ENCODE data around the gene GLIS1.

GLIS1 gene

DNA sequence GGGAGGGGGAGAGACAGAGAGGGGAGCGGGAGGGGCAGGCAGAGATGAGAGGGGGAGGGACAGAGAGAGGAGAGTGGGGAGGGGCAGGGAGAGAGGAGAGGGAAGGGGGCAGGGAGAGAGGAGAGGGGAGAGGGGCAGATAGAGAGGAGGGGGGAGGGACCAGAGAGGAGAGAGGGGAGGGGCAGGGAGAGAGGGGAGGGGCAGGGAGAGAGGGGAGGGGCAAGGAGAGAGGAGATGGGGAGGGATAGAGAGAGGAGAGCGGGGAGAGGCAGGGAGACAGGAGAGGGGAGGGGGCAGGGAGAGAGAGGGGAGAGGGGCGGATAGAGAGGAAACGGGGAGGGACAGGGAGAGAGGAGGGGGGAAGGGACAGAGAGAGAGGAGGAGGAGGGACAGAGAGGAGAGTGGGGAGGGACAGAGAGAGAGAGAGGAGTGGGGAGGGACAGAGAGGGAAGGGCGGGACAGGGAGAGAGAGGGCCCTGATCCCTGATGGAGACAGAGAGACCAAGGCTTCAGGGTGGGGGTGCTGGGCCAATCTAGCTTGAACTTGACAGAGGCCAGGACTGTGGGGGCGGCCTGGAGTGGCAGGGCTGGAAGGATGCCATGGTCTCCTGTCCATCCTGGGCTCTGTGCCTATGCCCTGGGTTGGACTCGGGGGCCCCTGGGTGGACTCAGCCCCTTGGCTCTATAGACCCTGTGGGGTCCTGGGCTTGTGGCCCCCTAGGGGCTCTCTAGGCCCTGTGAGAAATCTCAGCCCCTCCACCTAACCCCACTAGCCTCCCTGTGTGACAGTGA lies 236.1 kb downstream of the GLIS1 start:
- DNase-seq: no peak

DNA sequence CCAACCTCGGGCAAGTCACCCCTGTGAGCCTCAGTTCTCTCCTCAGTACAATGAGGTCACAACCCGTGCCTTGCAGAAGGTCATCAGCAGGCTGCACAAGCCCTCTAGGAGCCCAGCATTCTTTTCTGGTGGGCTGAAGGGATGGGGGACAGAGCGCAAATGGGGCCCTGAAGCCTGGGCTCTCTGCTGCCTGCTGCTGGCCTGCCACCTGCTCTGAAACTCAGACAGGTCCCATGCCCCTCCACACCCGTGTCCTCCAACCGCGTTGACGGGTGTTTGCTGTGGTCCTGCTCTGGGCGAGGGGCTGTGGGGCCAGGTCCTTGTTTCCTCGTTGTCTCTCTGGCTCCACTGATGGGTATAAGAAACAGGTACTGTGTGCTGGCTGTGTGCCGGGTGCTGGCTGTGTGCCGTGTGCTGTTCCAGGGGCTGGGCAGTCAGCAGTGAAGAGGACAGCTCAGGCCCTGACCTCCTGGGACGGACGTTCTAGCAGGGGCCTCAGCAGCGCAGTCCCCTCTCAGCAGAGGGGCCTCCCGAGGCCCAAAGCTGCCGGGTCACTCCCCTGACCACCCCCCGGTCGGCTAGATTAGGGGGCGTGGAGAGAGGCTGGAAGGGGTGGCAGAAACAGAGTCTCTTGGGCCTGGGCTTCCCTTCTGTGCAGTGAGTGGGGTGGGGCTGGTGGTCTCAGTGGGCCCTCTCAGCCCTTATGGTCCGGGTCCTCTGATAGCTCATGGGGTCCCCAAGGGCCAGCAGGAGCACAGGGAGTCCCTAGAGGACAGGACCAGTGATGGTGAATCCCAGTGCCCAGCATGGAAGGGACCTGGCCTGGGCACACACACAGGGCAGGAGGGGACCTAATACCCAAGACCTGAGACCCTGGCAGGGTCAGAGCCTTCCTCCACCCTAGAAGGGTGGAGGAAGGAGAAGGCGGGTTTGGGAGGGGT lies 237.6 kb downstream of the GLIS1 start:
- no peak for DNase-seq

- no peak for DNase-seq
Measured at GRCh38 chr1:53500204-53501064, 238.5 kb downstream of the GLIS1 start.

GRCh38 chr1:53499257-53500203 lies 239.4 kb downstream of the GLIS1 start:
- DNase-seq: no peak

DNA sequence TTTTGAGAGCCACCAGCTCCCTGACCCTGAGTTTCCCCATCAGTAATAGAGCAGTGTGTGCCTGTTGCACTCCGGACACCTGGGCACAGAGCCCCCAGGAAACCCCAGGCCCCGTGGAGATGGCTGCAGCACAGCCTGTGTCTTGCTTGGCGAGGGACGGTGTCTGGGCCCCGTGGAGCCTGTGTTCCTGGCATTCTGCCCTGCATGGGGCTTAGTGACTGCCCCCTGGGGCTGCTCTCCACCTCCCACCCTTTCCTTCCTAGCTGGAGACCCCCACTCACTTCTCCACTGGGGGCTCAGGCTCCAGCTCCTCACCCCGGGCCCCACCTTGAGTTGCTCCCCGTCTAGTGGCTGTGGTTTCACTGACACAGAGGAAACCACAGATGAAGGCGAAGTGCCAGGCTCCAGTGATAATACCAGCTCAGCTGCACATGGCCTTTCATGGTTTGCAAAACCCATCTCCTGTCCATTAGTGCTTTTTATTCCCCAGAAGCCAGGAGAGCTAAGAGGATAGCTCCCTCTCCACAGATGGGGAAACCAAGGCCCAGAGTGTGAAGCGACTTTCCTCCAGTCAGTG lies 240.3 kb downstream of the GLIS1 start:
- no peak for DNase-seq

GRCh38 chr1:53495633-53496345 lies 243.2 kb downstream of the GLIS1 start:
- DNase-seq: no peak

GRCh38 chr1:53490351-53490750 lies 248.6 kb downstream of the GLIS1 start:
- DNase-seq: no peak

- no peak for DNase-seq
Measured at GRCh38 chr1:53486395-53487026, 252.5 kb downstream of the GLIS1 start.

DNA sequence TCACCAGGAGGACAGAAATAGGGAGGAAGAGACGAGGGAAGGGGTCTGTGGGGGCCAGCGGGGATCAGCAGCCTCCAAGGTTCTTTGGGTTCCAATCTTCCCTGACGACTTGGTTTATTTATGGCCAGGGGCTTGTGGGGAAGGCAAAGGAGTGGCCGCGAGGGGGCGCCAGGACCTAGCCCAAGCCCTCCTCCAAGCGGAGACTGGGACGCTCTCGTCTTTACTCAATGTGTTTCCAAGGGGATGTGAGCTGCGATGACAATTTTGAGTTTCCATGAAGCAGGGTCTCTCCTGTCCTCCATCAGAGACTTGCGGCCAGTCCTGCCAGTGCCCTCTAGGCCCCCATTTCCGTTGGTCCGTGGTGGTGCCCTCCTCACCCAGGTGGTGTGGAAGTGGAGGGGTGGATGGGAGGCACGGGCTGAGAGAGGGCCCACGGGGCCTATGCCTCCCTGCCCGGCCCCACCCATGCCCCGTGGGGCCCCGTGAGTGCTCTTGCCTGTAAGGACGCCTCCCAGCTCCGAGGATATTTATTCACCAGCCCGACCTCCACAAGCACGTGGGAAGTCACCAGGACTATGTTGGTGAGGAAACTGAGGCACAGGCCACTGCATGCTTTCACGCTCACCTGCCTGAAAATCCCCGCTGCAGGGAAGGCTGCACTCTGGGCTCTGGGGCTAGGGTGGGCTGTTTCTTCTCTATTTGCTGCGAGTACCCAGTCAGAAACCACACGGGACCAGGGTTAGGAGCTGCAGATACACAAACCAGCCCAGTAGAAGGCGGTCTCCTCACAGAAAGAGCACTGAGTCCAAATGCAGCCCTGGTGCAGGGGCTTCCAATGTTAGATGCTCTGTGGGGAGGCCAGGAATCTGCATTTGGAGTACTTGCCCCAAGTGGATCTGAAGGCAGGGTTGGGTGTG lies 253.2 kb downstream of the GLIS1 start:
- DNase-seq: peak; percentile 80

DNA sequence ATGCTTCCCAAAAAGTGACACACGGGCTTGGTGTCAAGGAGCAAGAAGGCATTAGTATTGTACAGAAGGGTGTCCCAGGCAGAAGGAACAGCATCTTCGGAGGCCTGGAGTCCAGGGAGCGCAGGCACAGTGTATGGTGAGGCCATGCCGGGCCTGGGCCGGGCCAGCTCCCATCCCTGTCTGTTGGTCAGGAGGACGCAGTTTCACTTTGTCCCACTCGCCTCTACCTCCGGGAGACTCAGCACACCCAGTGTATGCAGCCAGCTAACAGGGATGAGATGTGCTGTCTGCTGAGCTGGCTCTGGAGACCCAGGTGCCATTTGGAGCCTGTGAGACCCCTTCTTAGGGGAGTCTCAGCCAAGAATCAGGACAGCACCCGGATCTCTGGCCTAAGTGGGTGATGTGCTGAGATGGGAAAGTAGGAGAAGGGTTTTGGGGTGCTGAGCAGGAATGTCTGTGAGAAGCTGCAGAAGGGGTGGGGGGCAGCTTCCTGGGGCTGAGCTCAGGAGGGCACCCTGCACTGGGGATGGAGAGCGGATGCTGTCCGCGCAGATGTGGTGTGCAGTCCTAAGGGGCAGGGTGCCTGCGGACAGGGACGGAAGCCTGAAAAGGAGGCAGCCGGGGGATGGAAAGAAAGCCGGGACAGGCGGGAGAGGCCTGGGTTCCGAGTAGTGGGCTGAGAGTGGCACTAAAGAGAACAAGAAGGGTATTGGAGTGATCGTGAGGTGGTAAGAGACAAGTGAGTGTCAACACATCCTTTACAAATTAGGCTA lies 254.1 kb downstream of the GLIS1 start:
- no peak for DNase-seq

- DNase-seq: no peak
Measured at GRCh38 chr1:53483656-53484055, 255.3 kb downstream of the GLIS1 start.

DNA sequence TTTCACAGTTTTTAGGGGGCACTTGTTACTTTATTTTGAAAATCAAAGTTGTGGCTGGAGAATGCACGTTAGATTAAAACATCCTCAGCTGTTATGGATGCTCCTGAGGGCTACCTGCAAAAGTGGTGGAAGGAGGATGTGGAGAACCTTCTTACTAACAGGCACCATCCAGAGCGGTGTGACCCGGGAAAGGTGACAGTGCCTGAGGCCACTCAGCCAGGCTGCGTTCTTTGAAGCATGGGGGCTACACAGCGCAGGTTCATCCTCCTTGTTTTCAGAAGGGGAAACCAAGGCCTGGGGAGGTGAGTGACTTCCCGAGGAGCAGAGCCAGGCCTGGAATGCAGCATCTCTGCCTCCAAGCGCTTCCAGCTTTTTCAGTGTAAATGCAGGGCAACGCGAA lies 255.8 kb downstream of the GLIS1 start:
- no peak for DNase-seq

- DNase-seq: no peak
Measured at GRCh38 chr1:53482441-53483153, 256.4 kb downstream of the GLIS1 start.

DNA sequence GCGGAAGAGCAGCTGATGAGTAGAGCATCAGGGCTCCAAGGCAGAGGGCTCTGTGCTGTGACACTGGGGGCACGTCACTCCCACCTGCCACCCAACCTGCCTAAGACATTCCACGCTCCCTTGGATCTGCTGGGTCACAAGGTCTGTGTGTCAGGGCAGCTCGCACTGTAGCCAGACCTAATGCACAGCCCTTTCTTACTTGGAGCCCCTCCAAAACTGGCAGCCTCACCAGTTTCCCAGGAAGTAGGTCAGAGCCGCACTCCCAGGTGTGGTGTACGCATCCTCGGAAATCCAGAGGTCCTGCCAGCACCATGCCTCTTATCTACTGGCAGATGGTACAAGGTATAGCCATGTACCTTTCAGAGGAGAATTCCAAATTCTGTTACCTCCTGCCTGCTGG lies 257.5 kb downstream of the GLIS1 start:
- DNase-seq: no peak

DNA sequence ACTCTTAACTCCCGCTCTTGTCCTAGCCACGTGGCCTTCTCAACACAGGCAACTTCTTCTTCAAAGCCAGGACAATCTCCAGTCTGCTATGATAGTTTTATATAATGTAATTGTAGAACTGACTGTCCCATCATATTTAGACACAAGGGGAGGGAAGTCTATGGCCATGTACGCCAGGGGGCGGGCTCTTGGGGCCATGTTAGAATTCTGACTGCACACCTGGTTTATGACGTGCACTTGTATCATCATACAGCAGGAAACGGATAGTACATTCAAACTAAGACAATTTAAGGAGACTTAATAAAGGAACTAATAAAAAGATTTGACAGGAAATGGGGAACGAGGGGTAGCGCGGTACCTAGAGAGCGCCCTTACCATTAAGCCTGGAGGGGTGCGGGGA lies 258.3 kb downstream of the GLIS1 start:
- no peak for DNase-seq

GRCh38 chr1:53478502-53478818 lies 260.5 kb downstream of the GLIS1 start:
- DNase-seq: no peak

DNA sequence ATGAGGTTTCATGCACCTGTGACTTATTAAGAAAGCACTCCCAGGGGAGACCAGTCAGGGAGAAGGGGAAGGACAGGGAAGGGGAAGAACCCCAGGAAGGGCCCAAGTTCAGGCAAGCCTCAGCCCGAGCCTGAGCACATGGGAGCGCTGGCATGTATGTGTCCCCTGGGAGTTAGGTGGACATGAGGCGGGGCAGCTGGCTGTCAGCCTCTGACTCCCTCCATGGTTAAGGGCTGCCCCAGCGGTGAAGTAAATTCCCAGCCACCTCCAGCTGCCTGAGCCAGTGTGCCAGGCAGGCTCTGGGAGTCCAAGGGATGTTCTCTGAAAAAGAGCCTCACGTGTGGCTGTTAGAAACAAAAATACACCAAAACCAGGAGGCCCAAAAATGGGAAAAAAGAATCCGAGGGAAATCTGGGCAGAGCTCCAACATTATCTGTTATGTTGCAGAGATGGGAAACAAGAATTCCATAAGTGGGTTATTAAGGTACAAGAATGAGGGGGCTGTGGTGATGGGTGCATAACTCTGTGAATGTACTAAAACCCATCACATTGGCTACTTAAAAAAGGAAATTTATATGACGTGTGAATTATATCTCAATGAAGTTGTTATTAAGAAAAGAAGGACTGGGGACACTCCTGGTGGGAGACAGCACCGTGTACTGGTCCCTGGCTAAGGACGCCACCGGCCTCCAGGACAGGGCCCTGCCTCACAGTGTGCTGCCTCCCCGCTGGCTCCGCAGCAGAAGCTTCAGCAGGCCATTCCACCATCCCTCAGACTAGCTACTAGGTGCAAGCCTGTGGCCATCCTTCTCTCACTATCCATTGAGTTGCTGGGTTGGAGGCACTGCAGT lies 261.1 kb downstream of the GLIS1 start:
- no peak for DNase-seq
